ENCODE data around the gene CCDC177. TPM values are rescaled to one million over a fixed set of nuclear protein-coding genes. Genes with fewer than 3 reads are reported as not detected.

Gene CCDC177
- total and polyA plus RNA-seq, 9 of the 15 experiments (the other 6 are each of a cell fraction or from before 2014, with no cell fraction given), result not detected

DNA sequence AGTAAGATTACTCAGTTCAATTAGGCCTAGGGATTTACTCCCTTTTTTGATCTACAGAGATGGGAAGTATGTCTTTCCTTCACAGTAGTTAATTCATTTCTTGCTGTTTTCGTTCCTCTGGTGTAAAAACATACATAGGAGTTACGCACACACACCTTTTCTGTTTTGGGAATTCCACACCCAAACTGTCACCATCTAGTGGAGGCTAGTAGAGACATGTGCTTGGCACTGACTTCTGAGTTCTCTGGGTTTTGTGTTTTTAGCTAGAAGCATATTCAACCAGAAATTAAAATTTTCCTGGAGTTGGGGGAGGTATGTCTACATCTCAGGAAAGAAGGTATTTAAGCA is 38.1 kb upstream of the CCDC177 start (continued):
- TF ChIP-seq, protein P1, sequence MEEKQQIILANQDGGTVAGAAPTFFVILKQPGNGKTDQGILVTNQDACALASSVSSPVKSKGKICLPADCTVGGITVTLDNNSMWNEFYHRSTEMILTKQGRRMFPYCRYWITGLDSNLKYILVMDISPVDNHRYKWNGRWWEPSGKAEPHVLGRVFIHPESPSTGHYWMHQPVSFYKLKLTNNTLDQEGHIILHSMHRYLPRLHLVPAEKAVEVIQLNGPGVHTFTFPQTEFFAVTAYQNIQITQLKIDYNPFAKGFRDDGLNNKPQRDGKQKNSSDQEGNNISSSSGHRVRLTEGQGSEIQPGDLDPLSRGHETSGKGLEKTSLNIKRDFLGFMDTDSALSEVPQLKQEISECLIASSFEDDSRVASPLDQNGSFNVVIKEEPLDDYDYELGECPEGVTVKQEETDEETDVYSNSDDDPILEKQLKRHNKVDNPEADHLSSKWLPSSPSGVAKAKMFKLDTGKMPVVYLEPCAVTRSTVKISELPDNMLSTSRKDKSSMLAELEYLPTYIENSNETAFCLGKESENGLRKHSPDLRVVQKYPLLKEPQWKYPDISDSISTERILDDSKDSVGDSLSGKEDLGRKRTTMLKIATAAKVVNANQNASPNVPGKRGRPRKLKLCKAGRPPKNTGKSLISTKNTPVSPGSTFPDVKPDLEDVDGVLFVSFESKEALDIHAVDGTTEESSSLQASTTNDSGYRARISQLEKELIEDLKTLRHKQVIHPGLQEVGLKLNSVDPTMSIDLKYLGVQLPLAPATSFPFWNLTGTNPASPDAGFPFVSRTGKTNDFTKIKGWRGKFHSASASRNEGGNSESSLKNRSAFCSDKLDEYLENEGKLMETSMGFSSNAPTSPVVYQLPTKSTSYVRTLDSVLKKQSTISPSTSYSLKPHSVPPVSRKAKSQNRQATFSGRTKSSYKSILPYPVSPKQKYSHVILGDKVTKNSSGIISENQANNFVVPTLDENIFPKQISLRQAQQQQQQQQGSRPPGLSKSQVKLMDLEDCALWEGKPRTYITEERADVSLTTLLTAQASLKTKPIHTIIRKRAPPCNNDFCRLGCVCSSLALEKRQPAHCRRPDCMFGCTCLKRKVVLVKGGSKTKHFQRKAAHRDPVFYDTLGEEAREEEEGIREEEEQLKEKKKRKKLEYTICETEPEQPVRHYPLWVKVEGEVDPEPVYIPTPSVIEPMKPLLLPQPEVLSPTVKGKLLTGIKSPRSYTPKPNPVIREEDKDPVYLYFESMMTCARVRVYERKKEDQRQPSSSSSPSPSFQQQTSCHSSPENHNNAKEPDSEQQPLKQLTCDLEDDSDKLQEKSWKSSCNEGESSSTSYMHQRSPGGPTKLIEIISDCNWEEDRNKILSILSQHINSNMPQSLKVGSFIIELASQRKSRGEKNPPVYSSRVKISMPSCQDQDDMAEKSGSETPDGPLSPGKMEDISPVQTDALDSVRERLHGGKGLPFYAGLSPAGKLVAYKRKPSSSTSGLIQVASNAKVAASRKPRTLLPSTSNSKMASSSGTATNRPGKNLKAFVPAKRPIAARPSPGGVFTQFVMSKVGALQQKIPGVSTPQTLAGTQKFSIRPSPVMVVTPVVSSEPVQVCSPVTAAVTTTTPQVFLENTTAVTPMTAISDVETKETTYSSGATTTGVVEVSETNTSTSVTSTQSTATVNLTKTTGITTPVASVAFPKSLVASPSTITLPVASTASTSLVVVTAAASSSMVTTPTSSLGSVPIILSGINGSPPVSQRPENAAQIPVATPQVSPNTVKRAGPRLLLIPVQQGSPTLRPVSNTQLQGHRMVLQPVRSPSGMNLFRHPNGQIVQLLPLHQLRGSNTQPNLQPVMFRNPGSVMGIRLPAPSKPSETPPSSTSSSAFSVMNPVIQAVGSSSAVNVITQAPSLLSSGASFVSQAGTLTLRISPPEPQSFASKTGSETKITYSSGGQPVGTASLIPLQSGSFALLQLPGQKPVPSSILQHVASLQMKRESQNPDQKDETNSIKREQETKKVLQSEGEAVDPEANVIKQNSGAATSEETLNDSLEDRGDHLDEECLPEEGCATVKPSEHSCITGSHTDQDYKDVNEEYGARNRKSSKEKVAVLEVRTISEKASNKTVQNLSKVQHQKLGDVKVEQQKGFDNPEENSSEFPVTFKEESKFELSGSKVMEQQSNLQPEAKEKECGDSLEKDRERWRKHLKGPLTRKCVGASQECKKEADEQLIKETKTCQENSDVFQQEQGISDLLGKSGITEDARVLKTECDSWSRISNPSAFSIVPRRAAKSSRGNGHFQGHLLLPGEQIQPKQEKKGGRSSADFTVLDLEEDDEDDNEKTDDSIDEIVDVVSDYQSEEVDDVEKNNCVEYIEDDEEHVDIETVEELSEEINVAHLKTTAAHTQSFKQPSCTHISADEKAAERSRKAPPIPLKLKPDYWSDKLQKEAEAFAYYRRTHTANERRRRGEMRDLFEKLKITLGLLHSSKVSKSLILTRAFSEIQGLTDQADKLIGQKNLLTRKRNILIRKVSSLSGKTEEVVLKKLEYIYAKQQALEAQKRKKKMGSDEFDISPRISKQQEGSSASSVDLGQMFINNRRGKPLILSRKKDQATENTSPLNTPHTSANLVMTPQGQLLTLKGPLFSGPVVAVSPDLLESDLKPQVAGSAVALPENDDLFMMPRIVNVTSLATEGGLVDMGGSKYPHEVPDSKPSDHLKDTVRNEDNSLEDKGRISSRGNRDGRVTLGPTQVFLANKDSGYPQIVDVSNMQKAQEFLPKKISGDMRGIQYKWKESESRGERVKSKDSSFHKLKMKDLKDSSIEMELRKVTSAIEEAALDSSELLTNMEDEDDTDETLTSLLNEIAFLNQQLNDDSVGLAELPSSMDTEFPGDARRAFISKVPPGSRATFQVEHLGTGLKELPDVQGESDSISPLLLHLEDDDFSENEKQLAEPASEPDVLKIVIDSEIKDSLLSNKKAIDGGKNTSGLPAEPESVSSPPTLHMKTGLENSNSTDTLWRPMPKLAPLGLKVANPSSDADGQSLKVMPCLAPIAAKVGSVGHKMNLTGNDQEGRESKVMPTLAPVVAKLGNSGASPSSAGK (IDR thresholded peaks at IDR 0.05), result peak; percentile 12; the same call in 1 of the 2 replicates
- TF ChIP-seq, protein P2, sequence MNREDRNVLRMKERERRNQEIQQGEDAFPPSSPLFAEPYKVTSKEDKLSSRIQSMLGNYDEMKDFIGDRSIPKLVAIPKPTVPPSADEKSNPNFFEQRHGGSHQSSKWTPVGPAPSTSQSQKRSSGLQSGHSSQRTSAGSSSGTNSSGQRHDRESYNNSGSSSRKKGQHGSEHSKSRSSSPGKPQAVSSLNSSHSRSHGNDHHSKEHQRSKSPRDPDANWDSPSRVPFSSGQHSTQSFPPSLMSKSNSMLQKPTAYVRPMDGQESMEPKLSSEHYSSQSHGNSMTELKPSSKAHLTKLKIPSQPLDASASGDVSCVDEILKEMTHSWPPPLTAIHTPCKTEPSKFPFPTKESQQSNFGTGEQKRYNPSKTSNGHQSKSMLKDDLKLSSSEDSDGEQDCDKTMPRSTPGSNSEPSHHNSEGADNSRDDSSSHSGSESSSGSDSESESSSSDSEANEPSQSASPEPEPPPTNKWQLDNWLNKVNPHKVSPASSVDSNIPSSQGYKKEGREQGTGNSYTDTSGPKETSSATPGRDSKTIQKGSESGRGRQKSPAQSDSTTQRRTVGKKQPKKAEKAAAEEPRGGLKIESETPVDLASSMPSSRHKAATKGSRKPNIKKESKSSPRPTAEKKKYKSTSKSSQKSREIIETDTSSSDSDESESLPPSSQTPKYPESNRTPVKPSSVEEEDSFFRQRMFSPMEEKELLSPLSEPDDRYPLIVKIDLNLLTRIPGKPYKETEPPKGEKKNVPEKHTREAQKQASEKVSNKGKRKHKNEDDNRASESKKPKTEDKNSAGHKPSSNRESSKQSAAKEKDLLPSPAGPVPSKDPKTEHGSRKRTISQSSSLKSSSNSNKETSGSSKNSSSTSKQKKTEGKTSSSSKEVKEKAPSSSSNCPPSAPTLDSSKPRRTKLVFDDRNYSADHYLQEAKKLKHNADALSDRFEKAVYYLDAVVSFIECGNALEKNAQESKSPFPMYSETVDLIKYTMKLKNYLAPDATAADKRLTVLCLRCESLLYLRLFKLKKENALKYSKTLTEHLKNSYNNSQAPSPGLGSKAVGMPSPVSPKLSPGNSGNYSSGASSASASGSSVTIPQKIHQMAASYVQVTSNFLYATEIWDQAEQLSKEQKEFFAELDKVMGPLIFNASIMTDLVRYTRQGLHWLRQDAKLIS (CRISPR knock-in tag; IDR thresholded peaks at IDR 0.05), result no peak
- TF ChIP-seq SIN3A (IDR thresholded peaks at IDR 0.05; ENCODE audit: borderline replicate concordance in 2 of 2, control insufficient read depth in 1 of 2, low read depth in 2 of 2, low read length in 2 of 2) (peak in 1 of 2 experiments; percentile 9; a peak in 1 of 4 replicates), BRD9 (IDR thresholded peaks at IDR 0.05; ENCODE audit: low read depth, partially characterized antibody) (peak; percentile 38), KAT2B (IDR thresholded peaks at IDR 0.05; ENCODE audit: low read depth, low read length) (no peak), HDAC1 (IDR thresholded peaks at IDR 0.05) (0 out of 4 replicates have a peak, but pooled peaks of 1 of the 2 experiments have one; percentile 22)
- TF ChIP-seq, protein P3, sequence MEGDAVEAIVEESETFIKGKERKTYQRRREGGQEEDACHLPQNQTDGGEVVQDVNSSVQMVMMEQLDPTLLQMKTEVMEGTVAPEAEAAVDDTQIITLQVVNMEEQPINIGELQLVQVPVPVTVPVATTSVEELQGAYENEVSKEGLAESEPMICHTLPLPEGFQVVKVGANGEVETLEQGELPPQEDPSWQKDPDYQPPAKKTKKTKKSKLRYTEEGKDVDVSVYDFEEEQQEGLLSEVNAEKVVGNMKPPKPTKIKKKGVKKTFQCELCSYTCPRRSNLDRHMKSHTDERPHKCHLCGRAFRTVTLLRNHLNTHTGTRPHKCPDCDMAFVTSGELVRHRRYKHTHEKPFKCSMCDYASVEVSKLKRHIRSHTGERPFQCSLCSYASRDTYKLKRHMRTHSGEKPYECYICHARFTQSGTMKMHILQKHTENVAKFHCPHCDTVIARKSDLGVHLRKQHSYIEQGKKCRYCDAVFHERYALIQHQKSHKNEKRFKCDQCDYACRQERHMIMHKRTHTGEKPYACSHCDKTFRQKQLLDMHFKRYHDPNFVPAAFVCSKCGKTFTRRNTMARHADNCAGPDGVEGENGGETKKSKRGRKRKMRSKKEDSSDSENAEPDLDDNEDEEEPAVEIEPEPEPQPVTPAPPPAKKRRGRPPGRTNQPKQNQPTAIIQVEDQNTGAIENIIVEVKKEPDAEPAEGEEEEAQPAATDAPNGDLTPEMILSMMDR (IDR thresholded peaks at IDR 0.05 in 2 of 3, conservative IDR thresholded peaks at IDR 0.05 in 1 of 3; ENCODE audit: insufficient read depth in 2 of 3, low read depth in 1 of 3, low read length in 3 of 3), result peak in 1 of 3 experiments; percentile 6; a peak in 1 of 6 replicates
